H1 (cell line): ENCODE measurements around the gene RAB21.

Source experiments
- CREB1 ChIP-seq: IDR thresholded peaks from 2 replicates; pipeline ENCODE4 v1.6.1; 2012; ENCODE audit warnings: inconsistent platforms
- EGR1 ChIP-seq: IDR thresholded peaks from 2 replicates; pipeline ENCODE4 v1.6.1; 2011; ENCODE audit warnings: low read depth, low read length, borderline replicate concordance
- EP300 ChIP-seq, 2 experiments: IDR thresholded peaks; 1 replicate in 1 of 2; 2 replicates in 1 of 2; pipeline ENCODE4 v1.6.1; 2011 to 2012; ENCODE audit warnings: low read depth in 2 of 2, low read length in 2 of 2, mild to moderate bottlenecking in 2 of 2, borderline replicate concordance in 1 of 2, inconsistent platforms in 1 of 2, moderate library complexity in 1 of 2
- EZH2 ChIP-seq: fragments of 200-600 bp; sonication (generic); IDR thresholded peaks from 2 replicates; pipeline ENCODE4 v1.7.1; 2012; ENCODE audit warnings: low read depth, mild to moderate bottlenecking, moderate library complexity, low read length, inconsistent platforms; ENCODE audit not compliant: severe bottlenecking
- GABPA ChIP-seq: IDR thresholded peaks from 2 replicates; pipeline ENCODE4 v1.6.1; 2011; ENCODE audit warnings: mild to moderate bottlenecking, low read length, moderate library complexity, borderline replicate concordance; ENCODE audit not compliant: insufficient read depth
- POLR2A ChIP-seq, 2 experiments: IDR thresholded peaks; 1 replicate in 1 of 2; 2 replicates in 1 of 2; pipeline ENCODE4 v1.6.1; 2011; ENCODE audit warnings: low read depth in 2 of 2, low read length in 2 of 2, mild to moderate bottlenecking in 2 of 2; ENCODE audit errors: control extremely low read depth in 1 of 2
- POLR2AphosphoS5 ChIP-seq: IDR thresholded peaks from 2 replicates; pipeline ENCODE4 v1.6.1; 2011; ENCODE audit warnings: low read depth, low read length
- RAD21 ChIP-seq, 2 experiments: IDR thresholded peaks in 1 of 2; conservative IDR thresholded peaks in 1 of 2; 2 replicates each; pipeline ENCODE4 v1.6.1; 2011; ENCODE audit warnings: low read depth in 2 of 2, low read length in 2 of 2, improper control_type of control experiment in 1 of 2, inconsistent platforms in 1 of 2, mild to moderate bottlenecking in 1 of 2, moderate library complexity in 1 of 2
- TAF7 ChIP-seq: optimal IDR thresholded peaks from 2 replicates; pipeline ENCODE3; 2011; ENCODE audit warnings: low read depth, mild to moderate bottlenecking, inconsistent platforms, low read length, moderate library complexity, borderline replicate concordance
- TF ChIP-seq, protein P1 (sequence below), 3 experiments: IDR thresholded peaks; 1 replicate in 2 of 3; 2 replicates in 1 of 3; pipeline versions ENCODE4 v1.5.1 to v1.6.1; 2011; ENCODE audit warnings: low read length in 3 of 3, mild to moderate bottlenecking in 3 of 3, inconsistent platforms in 2 of 3, low read depth in 1 of 3, moderate library complexity in 1 of 3; ENCODE audit not compliant: insufficient read depth in 1 of 3; ENCODE audit errors: control extremely low read depth in 1 of 3

GRCh38 chr12:71730936-71731335, 23.7 kb upstream of the RAB21 start:
- no peak for TF ChIP-seq EZH2
- no peak for TF ChIP-seq GABPA
- TF ChIP-seq, protein P1, sequence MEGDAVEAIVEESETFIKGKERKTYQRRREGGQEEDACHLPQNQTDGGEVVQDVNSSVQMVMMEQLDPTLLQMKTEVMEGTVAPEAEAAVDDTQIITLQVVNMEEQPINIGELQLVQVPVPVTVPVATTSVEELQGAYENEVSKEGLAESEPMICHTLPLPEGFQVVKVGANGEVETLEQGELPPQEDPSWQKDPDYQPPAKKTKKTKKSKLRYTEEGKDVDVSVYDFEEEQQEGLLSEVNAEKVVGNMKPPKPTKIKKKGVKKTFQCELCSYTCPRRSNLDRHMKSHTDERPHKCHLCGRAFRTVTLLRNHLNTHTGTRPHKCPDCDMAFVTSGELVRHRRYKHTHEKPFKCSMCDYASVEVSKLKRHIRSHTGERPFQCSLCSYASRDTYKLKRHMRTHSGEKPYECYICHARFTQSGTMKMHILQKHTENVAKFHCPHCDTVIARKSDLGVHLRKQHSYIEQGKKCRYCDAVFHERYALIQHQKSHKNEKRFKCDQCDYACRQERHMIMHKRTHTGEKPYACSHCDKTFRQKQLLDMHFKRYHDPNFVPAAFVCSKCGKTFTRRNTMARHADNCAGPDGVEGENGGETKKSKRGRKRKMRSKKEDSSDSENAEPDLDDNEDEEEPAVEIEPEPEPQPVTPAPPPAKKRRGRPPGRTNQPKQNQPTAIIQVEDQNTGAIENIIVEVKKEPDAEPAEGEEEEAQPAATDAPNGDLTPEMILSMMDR (IDR thresholded peaks at IDR 0.05; ENCODE audit: control extremely low read depth in 1 of 3, insufficient read depth in 1 of 3, low read depth in 1 of 3, low read length in 3 of 3): no peak
- no peak for TF ChIP-seq EGR1
- TF ChIP-seq RAD21 (IDR thresholded peaks at IDR 0.05 in 1 of 2, conservative IDR thresholded peaks at IDR 0.05 in 1 of 2; ENCODE audit: low read depth in 2 of 2, low read length in 2 of 2): no peak
- no peak for TF ChIP-seq POLR2A (IDR thresholded peaks at IDR 0.05; ENCODE audit: control extremely low read depth in 1 of 2, low read depth in 2 of 2, low read length in 2 of 2)
- TF ChIP-seq CREB1: no peak
- no peak for TF ChIP-seq POLR2AphosphoS5
- TF ChIP-seq EP300 (IDR thresholded peaks at IDR 0.05; ENCODE audit: borderline replicate concordance in 1 of 2, low read depth in 2 of 2, low read length in 2 of 2): no peak
- TF ChIP-seq TAF7: no peak
